Breast epithelium (tissue), 3 donors: ENCODE data around the gene REL.

Source experiments
- POLR2A ChIP-seq: fragments of 450-650 bp; IDR thresholded peaks from one replicate; pipeline ENCODE4 v1.6.1; 2016; ENCODE audit warnings: antibody characterized with exemption, mild to moderate bottlenecking, moderate library complexity
- POLR2AphosphoS5 ChIP-seq, 3 donors: sonication (generic); formaldehyde crosslinking; IDR thresholded peaks; one replicate each; pipeline ENCODE4 v1.6.1; 2017; ENCODE audit warnings: antibody characterized with exemption in 3 of 3
- TF ChIP-seq, protein P1 (sequence below), 3 donors: fragments of 450-650 bp; IDR thresholded peaks; one replicate each; pipeline ENCODE4 v1.5.1; 2016 to 2017; ENCODE audit warnings: antibody characterized with exemption in 3 of 3, mild to moderate bottlenecking in 3 of 3, moderate library complexity in 3 of 3

DNA sequence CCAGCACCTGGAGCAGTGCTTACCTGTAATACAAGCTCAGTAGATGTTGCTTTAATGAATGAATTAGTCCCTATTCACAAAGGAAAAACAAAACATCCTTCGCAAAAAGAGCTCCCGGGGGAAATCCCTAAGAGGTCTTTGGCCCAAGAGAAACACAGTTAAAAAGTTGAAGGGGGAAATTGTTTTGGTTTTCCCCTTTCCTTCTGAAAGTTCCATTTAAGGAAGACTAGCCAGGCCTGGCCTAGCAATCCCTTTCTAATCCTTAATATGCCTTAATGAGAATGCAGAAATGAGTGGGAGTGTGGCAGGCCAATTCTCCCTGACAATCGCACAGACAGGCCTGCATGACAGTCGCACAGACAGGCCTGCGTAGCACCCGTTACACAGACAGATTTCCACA is 33.5 kb upstream of the REL start:
- TF ChIP-seq, protein P1, sequence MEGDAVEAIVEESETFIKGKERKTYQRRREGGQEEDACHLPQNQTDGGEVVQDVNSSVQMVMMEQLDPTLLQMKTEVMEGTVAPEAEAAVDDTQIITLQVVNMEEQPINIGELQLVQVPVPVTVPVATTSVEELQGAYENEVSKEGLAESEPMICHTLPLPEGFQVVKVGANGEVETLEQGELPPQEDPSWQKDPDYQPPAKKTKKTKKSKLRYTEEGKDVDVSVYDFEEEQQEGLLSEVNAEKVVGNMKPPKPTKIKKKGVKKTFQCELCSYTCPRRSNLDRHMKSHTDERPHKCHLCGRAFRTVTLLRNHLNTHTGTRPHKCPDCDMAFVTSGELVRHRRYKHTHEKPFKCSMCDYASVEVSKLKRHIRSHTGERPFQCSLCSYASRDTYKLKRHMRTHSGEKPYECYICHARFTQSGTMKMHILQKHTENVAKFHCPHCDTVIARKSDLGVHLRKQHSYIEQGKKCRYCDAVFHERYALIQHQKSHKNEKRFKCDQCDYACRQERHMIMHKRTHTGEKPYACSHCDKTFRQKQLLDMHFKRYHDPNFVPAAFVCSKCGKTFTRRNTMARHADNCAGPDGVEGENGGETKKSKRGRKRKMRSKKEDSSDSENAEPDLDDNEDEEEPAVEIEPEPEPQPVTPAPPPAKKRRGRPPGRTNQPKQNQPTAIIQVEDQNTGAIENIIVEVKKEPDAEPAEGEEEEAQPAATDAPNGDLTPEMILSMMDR (IDR thresholded peaks at IDR 0.05): no peak
- TF ChIP-seq POLR2AphosphoS5 (IDR thresholded peaks at IDR 0.05) (no peak), POLR2A (no peak)
